Central memory CD8-positive, alpha-beta T cell (primary cell): ENCODE results near the gene MEAF6.
A peak's percentile ranks its signal among the peaks of the same experiment; 100 is the strongest.
"Not testable (repeated sequence)": the region's sequence is repeated elsewhere in the genome, so short reads cannot be mapped to it uniquely, and the experiment has no call there.

Experiments
- ATAC-seq: fragments of 150-1000 bp; cut with Tn5 transposase; replicated peaks from 2 replicates; pipeline ENCODE4 v1.10.0; 2022; ENCODE audit warnings: mild to moderate bottlenecking, moderate FRiP score, moderate number of reproducible peaks; ENCODE audit not compliant: poor library complexity, severe bottlenecking; ENCODE audit errors: extremely low read depth
- DNase-seq, 2 donors: peaks; one replicate each; pipeline ENCODE4 v3.0.0; 2021; ENCODE audit warnings: low spot score in 2 of 2
- H3K27ac Mint-ChIP-seq: one replicate; pipeline ENCODE4 v1.8.0; 2022; ENCODE audit warnings: low read depth, mild to moderate bottlenecking, moderate library complexity, mixed read lengths
- H3K27me3 Mint-ChIP-seq: one replicate; pipeline ENCODE4 v1.8.0; 2022; ENCODE audit warnings: mixed read lengths
- H3K36me3 Mint-ChIP-seq: one replicate; pipeline ENCODE4 v1.8.0; 2022; ENCODE audit warnings: mild to moderate bottlenecking, moderate library complexity, mixed read lengths; ENCODE audit not compliant: insufficient read depth
- H3K4me1 Mint-ChIP-seq: one replicate; pipeline ENCODE4 v1.8.0; 2022; ENCODE audit warnings: mixed read lengths
- H3K4me3 Mint-ChIP-seq: one replicate; pipeline ENCODE4 v1.8.0; 2022; ENCODE audit warnings: mild to moderate bottlenecking, moderate library complexity, mixed read lengths
- H3K9me3 Mint-ChIP-seq: one replicate; pipeline ENCODE4 v1.8.0; 2022; ENCODE audit warnings: mixed read lengths

MEAF6 gene

GRCh38 chr1:37517569-37517968 lies 3.0 kb upstream of the MEAF6 start:
- Mint-ChIP-seq H3K4me3 (no peak overlapping the region), H3K27ac (no peak overlapping the region), H3K27me3 (no peaks in the 10 kb centered on the region), H3K4me1 (peaks cover 38% of the 10 kb centered on the region), H3K9me3 (no peaks in the 10 kb centered on the region), H3K36me3 (peaks cover 27% of the 10 kb centered on the region)
- DNase-seq: no peak
- no peak for ATAC-seq

- peak overlapping the region; percentile 96 for H3K27ac Mint-ChIP-seq
- peak overlapping the region; percentile 94 for H3K4me3 Mint-ChIP-seq
- H3K9me3 Mint-ChIP-seq: no peaks in the 10 kb centered on the region
- H3K36me3 Mint-ChIP-seq: peaks cover 42% of the 10 kb centered on the region
- no peaks in the 10 kb centered on the region for H3K27me3 Mint-ChIP-seq
- DNase-seq (no peak), ATAC-seq (no peak)
- peaks cover 51% of the 10 kb centered on the region for H3K4me1 Mint-ChIP-seq
These were observed 844 bp upstream of the MEAF6 start for GRCh38 chr1:37515185-37516034.

GRCh38 chr1:37513795-37514349 lies 694 bp downstream of the MEAF6 start:
- ATAC-seq (peak; percentile 12), DNase-seq (peak in 1 of 2 donors; percentile 22)
- no peaks in the 10 kb centered on the region for H3K27me3 Mint-ChIP-seq
- peaks cover 45% of the 10 kb centered on the region for H3K4me1 Mint-ChIP-seq
- peak overlapping the region; percentile 96 for H3K27ac Mint-ChIP-seq
- peaks cover 50% of the 10 kb centered on the region for H3K36me3 Mint-ChIP-seq
- H3K9me3 Mint-ChIP-seq: no peaks in the 10 kb centered on the region
- H3K4me3 Mint-ChIP-seq: peak overlapping the region; percentile 94

GRCh38 chr1:37509181-37509580 lies 5.4 kb downstream of the MEAF6 start:
- Mint-ChIP-seq H3K4me3 (no peak overlapping the region), H3K36me3 (peaks cover 67% of the 10 kb centered on the region), H3K4me1 (peaks cover 49% of the 10 kb centered on the region), H3K27ac (no peak overlapping the region), H3K9me3 (no peaks in the 10 kb centered on the region), H3K27me3 (no peaks in the 10 kb centered on the region)
- DNase-seq: no peak
- no peak for ATAC-seq

GRCh38 chr1:37506740-37507139 lies 7.8 kb downstream of the MEAF6 start:
- ATAC-seq (no peak), DNase-seq (no peak)
- Mint-ChIP-seq H3K4me3 (no peak overlapping the region), H3K4me1 (peaks cover 31% of the 10 kb centered on the region), H3K36me3 (peaks cover 58% of the 10 kb centered on the region), H3K9me3 (no peaks in the 10 kb centered on the region), H3K27me3 (no peaks in the 10 kb centered on the region), H3K27ac (peak overlapping the region; percentile 85)

- not testable (repeated sequence) for H3K27me3 Mint-ChIP-seq, H3K9me3 Mint-ChIP-seq, H3K27ac Mint-ChIP-seq, ATAC-seq, DNase-seq, H3K4me3 Mint-ChIP-seq
- Mint-ChIP-seq H3K4me1 (peaks cover 13% of the 10 kb centered on the region), H3K36me3 (peaks cover 65% of the 10 kb centered on the region)
These were observed 11.8 kb downstream of the MEAF6 start for GRCh38 chr1:37502791-37503190.

GRCh38 chr1:37502104-37502503 lies 12.5 kb downstream of the MEAF6 start:
- no peak overlapping the region for H3K4me3 Mint-ChIP-seq
- H3K27me3 Mint-ChIP-seq: no peaks in the 10 kb centered on the region
- H3K27ac Mint-ChIP-seq: peak overlapping the region; percentile 70
- peaks cover 62% of the 10 kb centered on the region for H3K36me3 Mint-ChIP-seq
- peaks cover 6% of the 10 kb centered on the region for H3K4me1 Mint-ChIP-seq
- no peaks in the 10 kb centered on the region for H3K9me3 Mint-ChIP-seq
- DNase-seq (no peak), ATAC-seq (no peak)

- Mint-ChIP-seq H3K27ac (no peak overlapping the region), H3K36me3 (peaks cover 57% of the 10 kb centered on the region), H3K4me3 (no peak overlapping the region), H3K27me3 (no peaks in the 10 kb centered on the region), H3K9me3 (no peaks in the 10 kb centered on the region), H3K4me1 (peaks cover 6% of the 10 kb centered on the region)
- DNase-seq: no peak
- ATAC-seq: no peak
These were observed 12.9 kb downstream of the MEAF6 start for GRCh38 chr1:37501661-37502060.

GRCh38 chr1:37498872-37499617 lies 15.5 kb downstream of the MEAF6 start:
- no peak for ATAC-seq
- Mint-ChIP-seq H3K4me3 (no peak overlapping the region), H3K4me1 (no peaks in the 10 kb centered on the region), H3K9me3 (no peaks in the 10 kb centered on the region), H3K27me3 (no peaks in the 10 kb centered on the region), H3K36me3 (peaks cover 52% of the 10 kb centered on the region), H3K27ac (no peak overlapping the region)
- DNase-seq: no peak

- ATAC-seq (no peak), DNase-seq (no peak)
- peaks cover 60% of the 10 kb centered on the region for H3K36me3 Mint-ChIP-seq
- H3K4me3 Mint-ChIP-seq: no peak overlapping the region
- no peaks in the 10 kb centered on the region for H3K27me3 Mint-ChIP-seq
- H3K27ac Mint-ChIP-seq: no peak overlapping the region
- no peaks in the 10 kb centered on the region for H3K4me1 Mint-ChIP-seq
- H3K9me3 Mint-ChIP-seq: no peaks in the 10 kb centered on the region
These were observed 16.7 kb downstream of the MEAF6 start for GRCh38 chr1:37497832-37498231.

- Mint-ChIP-seq H3K4me1 (no peaks in the 10 kb centered on the region), H3K27ac (no peak overlapping the region), H3K4me3 (no peak overlapping the region), H3K27me3 (no peaks in the 10 kb centered on the region), H3K36me3 (peaks cover 60% of the 10 kb centered on the region), H3K9me3 (no peaks in the 10 kb centered on the region)
- no peak for ATAC-seq
- no peak for DNase-seq
These were observed 18.7 kb downstream of the MEAF6 start for GRCh38 chr1:37495875-37496274.

GRCh38 chr1:37493336-37494098 lies 21.0 kb downstream of the MEAF6 start:
- Mint-ChIP-seq H3K27me3 (no peaks in the 10 kb centered on the region), H3K27ac (no peak overlapping the region), H3K36me3 (peaks cover 52% of the 10 kb centered on the region), H3K9me3 (no peaks in the 10 kb centered on the region), H3K4me3 (no peak overlapping the region), H3K4me1 (no peaks in the 10 kb centered on the region)
- DNase-seq (no peak), ATAC-seq (no peak)
